Parathyroid adenoma (tissue), 2 donors: ENCODE results near the gene L3MBTL4.
"Not testable (repeated sequence)": the region's sequence is repeated elsewhere in the genome, so short reads cannot be mapped to it uniquely, and the experiment has no call there.

Experiments used
- H2AFZ ChIP-seq: fragments of 300-600 bp; sonication (generic); one replicate; pipeline ENCODE4 v1.7.0; 2017; ENCODE audit warnings: antibody characterized with exemption, mild to moderate bottlenecking
- H3K27ac ChIP-seq: fragments of 300-600 bp; sonication (generic); one replicate; pipeline ENCODE4 v1.7.0; 2017
- H3K27me3 ChIP-seq: fragments of 300-600 bp; sonication (generic); one replicate; pipeline ENCODE4 v1.7.0; 2017; ENCODE audit warnings: low read length; ENCODE audit not compliant: control insufficient read depth, insufficient read depth
- H3K36me3 ChIP-seq: fragments of 300-600 bp; sonication (generic); one replicate; pipeline ENCODE4 v1.7.0; 2017; ENCODE audit warnings: low read length; ENCODE audit not compliant: control insufficient read depth, insufficient read depth
- H3K4me1 ChIP-seq: fragments of 300-600 bp; sonication (generic); one replicate; pipeline ENCODE4 v1.7.0; 2017; ENCODE audit warnings: control low read depth
- H3K4me2 ChIP-seq: fragments of 300-600 bp; sonication (generic); one replicate; pipeline ENCODE4 v1.7.0; 2017; ENCODE audit warnings: low read length
- H3K4me3 ChIP-seq: fragments of 300-600 bp; sonication (generic); one replicate; pipeline ENCODE4 v1.7.0; 2017; ENCODE audit warnings: low read depth, low read length
- H3K79me2 ChIP-seq: fragments of 300-600 bp; sonication (generic); one replicate; pipeline ENCODE4 v1.7.0; 2017; ENCODE audit warnings: control low read depth
- H3K9ac ChIP-seq: fragments of 300-600 bp; sonication (generic); one replicate; pipeline ENCODE4 v1.7.0; 2017; ENCODE audit warnings: mild to moderate bottlenecking
- H3K9me3 ChIP-seq: fragments of 300-600 bp; sonication (generic); one replicate; pipeline ENCODE4 v1.7.0; 2017; ENCODE audit warnings: low read length; ENCODE audit not compliant: control insufficient read depth
- TF ChIP-seq, protein P1 (sequence below): fragments of 300-600 bp; sonication (generic); IDR thresholded peaks from one replicate; pipeline ENCODE4 v1.7.0; 2017; ENCODE audit warnings: antibody characterized with exemption, mild to moderate bottlenecking
- donor health status: primary hyperparathyroidism.

L3MBTL4 gene

DNA sequence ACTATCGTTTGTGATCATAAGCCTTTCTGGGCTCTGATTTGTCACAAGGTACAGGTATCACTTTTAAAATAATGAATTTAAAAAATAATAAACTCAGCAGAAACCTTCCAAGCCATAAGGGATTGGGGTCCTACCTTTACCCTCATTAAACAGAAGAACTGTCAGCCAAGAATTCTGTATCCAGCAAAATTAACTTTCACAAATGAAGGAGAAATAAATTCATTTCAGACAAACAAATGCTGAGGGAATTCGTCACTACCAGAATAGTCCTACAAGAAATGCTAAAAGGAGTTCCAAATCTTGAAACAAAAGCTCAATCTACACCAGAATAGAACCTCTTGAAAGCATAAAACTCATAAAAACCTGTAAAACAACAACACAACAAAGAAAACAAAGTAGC lies 25.7 kb downstream of the L3MBTL4 start:
- no peaks in the 10 kb centered on the region for H3K9me3 ChIP-seq
- peaks cover under 1% of the 10 kb centered on the region for H3K4me1 ChIP-seq
- TF ChIP-seq, protein P1, sequence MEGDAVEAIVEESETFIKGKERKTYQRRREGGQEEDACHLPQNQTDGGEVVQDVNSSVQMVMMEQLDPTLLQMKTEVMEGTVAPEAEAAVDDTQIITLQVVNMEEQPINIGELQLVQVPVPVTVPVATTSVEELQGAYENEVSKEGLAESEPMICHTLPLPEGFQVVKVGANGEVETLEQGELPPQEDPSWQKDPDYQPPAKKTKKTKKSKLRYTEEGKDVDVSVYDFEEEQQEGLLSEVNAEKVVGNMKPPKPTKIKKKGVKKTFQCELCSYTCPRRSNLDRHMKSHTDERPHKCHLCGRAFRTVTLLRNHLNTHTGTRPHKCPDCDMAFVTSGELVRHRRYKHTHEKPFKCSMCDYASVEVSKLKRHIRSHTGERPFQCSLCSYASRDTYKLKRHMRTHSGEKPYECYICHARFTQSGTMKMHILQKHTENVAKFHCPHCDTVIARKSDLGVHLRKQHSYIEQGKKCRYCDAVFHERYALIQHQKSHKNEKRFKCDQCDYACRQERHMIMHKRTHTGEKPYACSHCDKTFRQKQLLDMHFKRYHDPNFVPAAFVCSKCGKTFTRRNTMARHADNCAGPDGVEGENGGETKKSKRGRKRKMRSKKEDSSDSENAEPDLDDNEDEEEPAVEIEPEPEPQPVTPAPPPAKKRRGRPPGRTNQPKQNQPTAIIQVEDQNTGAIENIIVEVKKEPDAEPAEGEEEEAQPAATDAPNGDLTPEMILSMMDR: no peak
- H3K9ac ChIP-seq: no peak overlapping the region
- H3K4me3 ChIP-seq: no peak overlapping the region
- H3K27me3 ChIP-seq: no peaks in the 10 kb centered on the region
- H3K4me2 ChIP-seq: no peak overlapping the region
- no peak overlapping the region for H2AFZ ChIP-seq
- H3K36me3 ChIP-seq: no peaks in the 10 kb centered on the region
- peaks cover 31% of the 10 kb centered on the region for H3K79me2 ChIP-seq
- no peak overlapping the region for H3K27ac ChIP-seq

DNA sequence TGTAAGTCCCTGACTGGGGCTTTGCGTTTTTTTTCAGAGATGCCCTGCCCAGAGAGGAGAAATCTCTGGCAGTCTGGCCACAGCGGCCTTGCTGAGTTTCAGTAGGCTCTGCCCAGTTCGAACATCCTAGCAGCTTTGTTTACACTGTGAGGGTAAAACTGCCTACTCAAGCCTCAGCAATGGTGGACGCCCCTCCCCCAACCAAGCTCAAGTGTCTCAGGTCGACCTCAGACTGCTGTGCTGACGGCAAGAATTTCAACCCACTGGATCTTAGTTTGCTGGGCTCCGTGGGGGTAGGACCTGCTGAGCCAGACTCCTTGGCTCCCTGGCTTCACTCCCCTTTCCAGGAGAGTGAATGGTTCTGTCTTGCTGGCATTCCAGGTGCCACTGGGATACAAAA lies 31.7 kb downstream of the L3MBTL4 start:
- H2AFZ ChIP-seq: peak overlapping the region; percentile 84
- no peaks in the 10 kb centered on the region for H3K9me3 ChIP-seq
- no peaks in the 10 kb centered on the region for H3K36me3 ChIP-seq
- TF ChIP-seq, protein P1: no peak
- no peaks in the 10 kb centered on the region for H3K27me3 ChIP-seq
- H3K79me2 ChIP-seq: peaks cover 6% of the 10 kb centered on the region
- H3K4me3 ChIP-seq: peak overlapping the region; percentile 5
- no peak overlapping the region for H3K9ac ChIP-seq
- H3K27ac ChIP-seq: peak overlapping the region; percentile 80
- H3K4me1 ChIP-seq: peaks cover 18% of the 10 kb centered on the region
- H3K4me2 ChIP-seq: no peak overlapping the region

DNA sequence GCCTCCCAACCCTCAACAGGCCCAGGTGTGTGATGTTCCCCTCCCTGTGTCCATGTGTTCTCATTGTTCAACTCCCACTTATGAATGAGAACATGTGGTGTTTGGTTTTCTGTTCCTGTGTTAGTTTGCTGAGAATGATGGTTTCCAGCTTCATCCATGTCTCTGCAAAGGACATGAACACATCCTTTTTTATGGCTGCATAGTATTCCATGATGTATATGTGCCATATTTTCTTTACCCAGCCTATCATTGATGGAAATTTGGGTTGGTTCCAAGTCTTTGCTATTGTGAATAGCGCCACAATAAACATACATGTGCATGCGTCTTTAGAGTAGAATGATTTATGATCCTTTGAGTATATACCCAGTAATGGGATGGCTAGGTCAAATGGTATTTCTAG lies 37.2 kb downstream of the L3MBTL4 start:
- H2AFZ ChIP-seq, H3K4me1 ChIP-seq, H3K79me2 ChIP-seq, H3K36me3 ChIP-seq, H3K9ac ChIP-seq, H3K27ac ChIP-seq, H3K4me3 ChIP-seq, H3K4me2 ChIP-seq, H3K9me3 ChIP-seq, H3K27me3 ChIP-seq: not testable (repeated sequence)

DNA sequence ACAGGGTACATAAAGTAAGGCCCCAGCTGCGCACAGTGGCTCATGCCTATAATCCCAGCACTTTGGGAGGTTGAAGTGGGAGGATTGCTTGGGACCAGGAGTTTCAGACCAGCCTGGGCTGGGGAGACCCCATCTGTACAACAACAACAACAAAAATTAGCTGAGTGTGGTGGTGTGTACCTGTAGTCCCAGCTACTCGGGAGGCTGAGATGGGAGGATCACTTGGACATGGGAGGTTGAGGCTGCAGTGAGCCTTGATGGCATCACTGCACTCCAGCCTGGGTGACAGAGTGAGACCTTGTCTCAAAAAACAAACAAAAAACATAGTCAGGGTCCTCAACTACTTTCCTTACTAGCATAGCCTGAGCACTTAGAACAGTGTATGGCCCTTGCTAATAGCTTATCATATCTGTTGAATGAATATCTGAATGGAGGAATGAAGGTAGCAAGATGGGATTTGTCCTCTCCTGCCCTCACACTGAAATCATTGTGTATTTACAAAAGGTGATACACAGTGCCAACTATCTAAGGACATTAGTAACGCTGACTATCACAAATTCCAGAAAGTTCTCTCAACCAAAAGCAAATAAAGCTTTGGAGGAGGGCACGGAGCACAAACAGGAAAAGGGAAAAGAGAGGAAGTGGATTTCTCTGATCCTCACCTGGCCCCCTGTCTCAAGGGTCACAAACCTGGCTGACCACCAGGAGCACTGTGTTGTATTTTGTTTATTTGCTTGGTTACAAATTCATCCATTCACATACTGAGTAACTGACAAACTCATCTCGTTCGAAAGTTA lies 38.1 kb downstream of the L3MBTL4 start:
- Histone ChIP-seq H3K9ac (no peak overlapping the region), H3K36me3 (no peaks in the 10 kb centered on the region), H3K9me3 (no peaks in the 10 kb centered on the region), H3K27me3 (no peaks in the 10 kb centered on the region), H3K4me3 (no peak overlapping the region), H3K27ac (no peak overlapping the region), H3K4me2 (no peak overlapping the region), H3K4me1 (peaks cover 6% of the 10 kb centered on the region), H2AFZ (no peak overlapping the region), H3K79me2 (peaks cover 5% of the 10 kb centered on the region)
- TF ChIP-seq, protein P1: no peak

DNA sequence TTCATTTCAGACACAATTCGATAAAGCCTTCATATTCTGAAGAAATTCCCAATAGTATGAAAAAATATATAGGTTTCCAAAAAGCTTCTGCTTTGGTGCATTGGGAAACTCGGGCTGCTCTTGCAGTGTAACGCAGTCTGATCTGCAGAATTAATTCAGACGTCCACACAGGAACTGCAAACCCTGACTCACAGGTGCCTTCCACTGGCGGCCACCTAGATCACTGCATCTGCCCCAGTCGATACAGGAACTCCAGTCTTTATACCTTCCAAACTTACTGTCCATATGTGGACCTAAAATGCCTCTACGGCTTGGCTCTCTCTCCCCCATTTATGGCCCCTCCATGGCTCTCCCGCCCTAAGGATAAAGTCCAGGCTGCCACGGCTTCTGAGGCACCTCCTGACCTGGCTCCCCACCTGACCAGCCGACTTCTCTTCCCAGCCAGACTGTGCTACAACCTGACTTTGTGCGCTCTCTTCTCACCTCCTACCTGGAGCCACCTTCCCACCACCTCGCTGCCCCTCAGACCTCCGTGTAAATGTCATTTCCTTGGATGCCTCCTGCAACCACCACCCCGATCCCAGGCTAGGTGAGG lies 39.7 kb downstream of the L3MBTL4 start:
- TF ChIP-seq, protein P1: no peak
- Histone ChIP-seq H3K9me3 (no peaks in the 10 kb centered on the region), H3K4me3 (no peak overlapping the region), H2AFZ (no peak overlapping the region), H3K4me2 (no peak overlapping the region), H3K4me1 (peaks cover 17% of the 10 kb centered on the region), H3K79me2 (peaks cover 2% of the 10 kb centered on the region), H3K27ac (no peak overlapping the region), H3K36me3 (no peaks in the 10 kb centered on the region), H3K27me3 (no peaks in the 10 kb centered on the region), H3K9ac (no peak overlapping the region)
